GM23248 (cell line): ENCODE data around the gene SYNGR1. TPM values are rescaled to one million over a fixed set of nuclear protein-coding genes. Genes with fewer than 3 reads are reported as not detected.
"Not testable (repeated sequence)": the region's sequence is repeated elsewhere in the genome, so short reads cannot be mapped to it uniquely, and the experiment has no call there.

Experiments
- DNase-seq: peaks from one replicate; pipeline ENCODE4 v3.0.0-alpha.2; 2015
- H2AFZ ChIP-seq: fragments of 200-600 bp; sonication (generic); 2 replicates; pipeline ENCODE4 v1.6.1; 2016; ENCODE audit warnings: antibody characterized with exemption
- H3F3A ChIP-seq: fragments of 200-600 bp; sonication (generic); 2 replicates; pipeline ENCODE4 v1.6.1; 2016; ENCODE audit warnings: mild to moderate bottlenecking, antibody characterized with exemption, mixed run types; ENCODE audit not compliant: insufficient read depth
- H3K27ac ChIP-seq: fragments of 200-600 bp; sonication (generic); 2 replicates; pipeline ENCODE4 v1.5.1; 2016; ENCODE audit warnings: mild to moderate bottlenecking
- H3K27me3 ChIP-seq: fragments of 200-600 bp; sonication (generic); replicated peaks from 2 replicates; pipeline ENCODE4 v1.6.1; 2016; ENCODE audit warnings: mild to moderate bottlenecking; ENCODE audit not compliant: insufficient read depth
- H3K36me3 ChIP-seq: fragments of 200-600 bp; sonication (generic); 2 replicates; pipeline ENCODE4 v1.6.1; 2016; ENCODE audit warnings: low read depth, mild to moderate bottlenecking
- H3K4me1 ChIP-seq: fragments of 200-600 bp; sonication (generic); 2 replicates; pipeline ENCODE4 v1.6.1; 2016; ENCODE audit warnings: mild to moderate bottlenecking; ENCODE audit not compliant: insufficient read depth
- H3K4me2 ChIP-seq: fragments of 200-600 bp; sonication (generic); one replicate; pipeline ENCODE4 v1.6.1; 2016; ENCODE audit warnings: mild to moderate bottlenecking; ENCODE audit not compliant: unreplicated experiment
- H3K4me3 ChIP-seq: fragments of 200-600 bp; sonication (generic); 2 replicates; pipeline ENCODE4 v1.5.1; 2016; ENCODE audit warnings: mild to moderate bottlenecking
- H3K79me2 ChIP-seq: fragments of 200-600 bp; sonication (generic); 2 replicates; pipeline ENCODE4 v1.6.1; 2016; ENCODE audit warnings: mild to moderate bottlenecking; ENCODE audit not compliant: insufficient read depth
- H3K9ac ChIP-seq: fragments of 200-600 bp; sonication (generic); 2 replicates; pipeline ENCODE4 v1.6.1; 2016; ENCODE audit warnings: mild to moderate bottlenecking
- H3K9me2 ChIP-seq: fragments of 200-600 bp; sonication (generic); 2 replicates; pipeline ENCODE4 v1.6.1; 2016; ENCODE audit warnings: mixed run types, mild to moderate bottlenecking, moderate library complexity; ENCODE audit not compliant: insufficient read depth
- H3K9me3 ChIP-seq: fragments of 200-600 bp; sonication (generic); one replicate; pipeline ENCODE4 v1.6.1; 2017; ENCODE audit warnings: low read depth
- H4K20me1 ChIP-seq: fragments of 200-600 bp; sonication (generic); 2 replicates; pipeline ENCODE4 v1.6.0; 2016; ENCODE audit not compliant: insufficient read depth
- EZH2 ChIP-seq: fragments of 200-600 bp; sonication (generic); IDR thresholded peaks from 2 replicates; pipeline ENCODE4 v1.6.1; 2018; ENCODE audit warnings: antibody characterized with exemption, mild to moderate bottlenecking; ENCODE audit not compliant: insufficient read depth, poor library complexity, severe bottlenecking
- EZH2phosphoT487 ChIP-seq: fragments of 200-600 bp; sonication (generic); IDR thresholded peaks from 2 replicates; pipeline ENCODE4 v1.6.1; 2018; ENCODE audit warnings: antibody characterized with exemption, moderate library complexity, mild to moderate bottlenecking, low read depth; ENCODE audit not compliant: insufficient read depth
- WGBS, 2 experiments: methylation state at CpG; one replicate each; pipeline ENCODE4 v1.1.6; 2015 to 2017; ENCODE audit warnings: low lambda C conversion rate in 2 of 2, low coverage in 1 of 2; ENCODE audit errors: missing lambda C conversion rate in 2 of 2; 5-methylcytosine and 5-hydroxymethylcytosine counted together
- in situ Hi-C: fragments of 300-500 bp; cut with MboI; formaldehyde crosslinking; loops from 2 replicates; pipeline ENCODE4 v1.15.0; 2020
- polyA plus RNA-seq: library from polyadenylated mRNA; unstranded; fragments of >200 nt; fragmentation: Nextera tagmentation; extraction: Ambion mirVana; gene quantifications from 2 replicates; pipeline ENCODE4 v1.2.1, GENCODE V29; 2016
- total RNA-seq: library from RNA; depleted of rRNA; stranded (reverse); fragments of >200 nt; shearing (Covaris generic); gene quantifications from 2 replicates; pipeline ENCODE4 v1.2.3, GENCODE V29; 2014

The SYNGR1 gene
- total and polyA plus RNA-seq, 2 experiments from 2014 or later: 6.1 to 23.2 TPM

DNA sequence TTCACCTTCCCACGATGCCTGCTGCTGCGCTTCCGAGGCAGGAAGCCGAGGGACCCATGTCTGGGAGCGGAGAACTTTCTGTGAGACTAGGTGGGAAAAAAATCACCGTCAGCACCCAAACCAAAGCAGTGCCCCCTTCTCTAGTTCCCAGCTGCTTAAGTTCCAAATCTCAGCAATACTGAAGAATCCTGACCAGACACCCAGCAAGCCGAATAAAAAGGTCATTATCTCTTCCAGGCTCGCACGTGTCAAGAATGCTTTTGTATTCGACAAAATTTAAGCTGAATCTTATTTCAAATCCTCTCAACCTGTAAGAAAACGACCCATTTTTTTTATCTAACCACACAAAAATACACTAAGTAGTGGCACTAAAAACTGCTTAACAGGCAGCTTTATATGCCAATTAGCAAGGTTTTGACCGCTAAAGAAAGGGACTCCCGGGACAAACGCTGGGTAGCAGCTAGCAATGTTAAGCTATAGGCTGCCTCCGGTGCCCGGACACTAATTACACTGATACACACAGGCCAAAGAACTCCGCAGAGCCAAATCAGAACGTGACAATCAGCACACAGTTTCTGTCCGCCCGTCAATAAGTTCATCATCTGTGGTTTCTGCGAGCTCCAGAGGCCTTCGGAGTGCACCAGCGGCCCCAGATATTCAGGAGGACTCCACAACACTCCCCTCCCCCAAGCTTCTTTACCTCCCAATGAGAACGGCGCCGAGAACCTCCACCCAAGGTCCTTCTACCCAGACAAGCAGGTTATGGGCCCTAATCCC, 31.1 kb upstream of the SYNGR1 start:
- Histone ChIP-seq H3K4me1 (peaks cover 23% of the 10 kb centered on the region), H2AFZ (no peak overlapping the region), H3K36me3 (peaks cover 43% of the 10 kb centered on the region), H3K27me3 (no peaks in the 10 kb centered on the region), H3K79me2 (peaks cover 57% of the 10 kb centered on the region), H3K9me2 (no peaks in the 10 kb centered on the region), H4K20me1 (peaks cover 39% of the 10 kb centered on the region), H3F3A (peaks cover 67% of the 10 kb centered on the region), H3K27ac (peak overlapping the region; percentile 97), H3K4me2 (peak overlapping the region; percentile 97), H3K4me3 (peak overlapping the region; percentile 99), H3K9ac (peak overlapping the region; percentile 99), H3K9me3 (no peaks in the 10 kb centered on the region)
- peak; percentile 47 for DNase-seq
- WGBS, 2 experiments: 2 to 3% methylated on average over 26 of the region's 26 CpGs
- TF ChIP-seq EZH2phosphoT487 (no peak), EZH2 (no peak)
- in situ Hi-C loops: loop anchor here (25.0 kb wide), 1 partner anchor 306 kb away; the partner anchor contains the start of genes APOBEC3C and APOBEC3D

DNA sequence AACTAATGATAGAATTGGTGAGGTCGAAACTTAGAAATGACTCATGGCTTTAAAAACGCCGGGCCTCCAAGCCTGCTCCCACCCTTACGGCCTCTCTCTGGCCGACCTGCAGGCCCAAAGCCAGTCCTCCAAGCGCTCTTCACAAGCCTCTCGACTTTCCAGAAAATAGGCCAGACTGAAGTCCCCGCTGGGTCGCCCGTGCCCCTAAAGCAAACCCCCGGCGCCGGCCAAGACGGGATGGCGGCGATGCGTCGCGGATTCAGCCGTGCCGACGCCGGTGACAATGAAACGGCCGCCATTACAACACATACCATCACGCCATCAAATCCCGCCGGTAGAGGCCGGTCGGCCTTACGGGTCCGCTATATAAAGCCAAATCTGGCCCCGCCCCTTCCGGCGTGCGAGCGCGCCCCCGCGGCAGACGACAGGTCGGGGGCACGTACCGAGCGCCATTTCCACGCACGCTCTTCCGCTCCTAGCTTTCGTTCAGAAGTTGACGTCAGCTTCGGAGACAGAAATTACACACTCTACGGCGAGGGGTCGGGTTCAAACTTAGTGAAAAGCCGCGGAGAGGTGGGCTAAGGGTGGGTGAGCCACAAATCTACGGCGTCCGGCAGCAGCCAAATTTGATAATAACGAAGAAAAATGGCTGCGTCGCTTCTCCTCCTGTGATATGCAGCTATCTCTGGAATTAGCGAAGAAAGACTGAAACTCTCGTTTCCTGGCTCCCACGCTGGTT, 30.3 kb upstream of the SYNGR1 start, which contains the start of gene RPL3:
TSS of gene RPL3 (minus strand) at position 340 of the 739 bp plus-strand sequence. CDS start at position 314, 26 bp downstream.
- H3F3A ChIP-seq: peaks cover 60% of the 10 kb centered on the region
- peak within 1 kb of the TSS; percentile 97 for H3K4me2 ChIP-seq
- in situ Hi-C loops: loop anchor here (25.0 kb wide), 1 partner anchor 307 kb away; the partner anchor contains the start of genes APOBEC3C and APOBEC3D
- peaks cover 23% of the 10 kb centered on the region for H3K4me1 ChIP-seq
- peaks cover 39% of the 10 kb centered on the region for H4K20me1 ChIP-seq
- peak within 1 kb of the TSS; percentile 99 for H3K9ac ChIP-seq
- H3K27ac ChIP-seq: peak within 1 kb of the TSS; percentile 97
- H3K27me3 ChIP-seq: no peaks in the 10 kb centered on the region
- peaks cover 49% of the 10 kb centered on the region for H3K79me2 ChIP-seq
- peak; percentile 99 for DNase-seq
- H3K36me3 ChIP-seq: peaks cover 36% of the 10 kb centered on the region
- peak within 1 kb of the TSS; percentile 99 for H3K4me3 ChIP-seq
- H2AFZ ChIP-seq: peak within 1 kb of the TSS; percentile 85
- WGBS, 2 experiments: 1 to 2% methylated on average over 54 to 65 of the region's 65 CpGs
- TF ChIP-seq EZH2: no peak
- TF ChIP-seq EZH2phosphoT487: no peak
- no peaks in the 10 kb centered on the region for H3K9me3 ChIP-seq
- H3K9me2 ChIP-seq: no peaks in the 10 kb centered on the region

DNA sequence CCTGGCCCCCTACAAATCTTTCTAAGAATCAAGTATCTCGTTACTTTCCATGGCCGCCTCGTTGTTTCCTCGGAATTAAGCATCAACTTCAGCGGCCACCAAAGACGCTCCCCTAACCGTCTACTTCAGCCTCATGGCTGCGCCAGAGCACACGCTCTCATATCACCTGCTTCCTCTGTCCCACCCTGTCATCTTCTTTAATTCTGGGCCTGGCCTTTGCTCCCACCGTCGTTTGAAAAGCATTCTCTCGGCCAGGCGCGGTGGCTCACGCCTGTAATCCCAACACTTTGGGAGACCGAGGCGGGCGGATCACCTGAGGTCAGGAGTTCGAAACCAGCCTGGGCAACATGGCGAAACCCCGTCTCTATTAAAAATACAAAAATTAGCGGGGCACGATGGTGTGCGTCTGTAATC, 29.2 kb upstream of the SYNGR1 start:
- H4K20me1 ChIP-seq: peaks cover 27% of the 10 kb centered on the region
- H3K4me2 ChIP-seq: peak overlapping the region; percentile 72
- peak overlapping the region; percentile 85 for H2AFZ ChIP-seq
- H3K27me3 ChIP-seq, H3K9me2 ChIP-seq, H3K9me3 ChIP-seq, DNase-seq: not testable (repeated sequence)
- H3K27ac ChIP-seq: peak overlapping the region; percentile 97
- peaks cover 24% of the 10 kb centered on the region for H3K36me3 ChIP-seq
- H3K4me1 ChIP-seq: peaks cover 18% of the 10 kb centered on the region
- 92% methylated on average over 24 of the region's 24 CpGs for WGBS, 2 experiments
- H3F3A ChIP-seq: peaks cover 48% of the 10 kb centered on the region
- peak overlapping the region; percentile 99 for H3K9ac ChIP-seq
- peaks cover 38% of the 10 kb centered on the region for H3K79me2 ChIP-seq
- in situ Hi-C loops: loop anchor here (25.0 kb wide), 1 partner anchor 308 kb away; the partner anchor contains the start of genes APOBEC3C and APOBEC3D
- H3K4me3 ChIP-seq: peak overlapping the region; percentile 99

DNA sequence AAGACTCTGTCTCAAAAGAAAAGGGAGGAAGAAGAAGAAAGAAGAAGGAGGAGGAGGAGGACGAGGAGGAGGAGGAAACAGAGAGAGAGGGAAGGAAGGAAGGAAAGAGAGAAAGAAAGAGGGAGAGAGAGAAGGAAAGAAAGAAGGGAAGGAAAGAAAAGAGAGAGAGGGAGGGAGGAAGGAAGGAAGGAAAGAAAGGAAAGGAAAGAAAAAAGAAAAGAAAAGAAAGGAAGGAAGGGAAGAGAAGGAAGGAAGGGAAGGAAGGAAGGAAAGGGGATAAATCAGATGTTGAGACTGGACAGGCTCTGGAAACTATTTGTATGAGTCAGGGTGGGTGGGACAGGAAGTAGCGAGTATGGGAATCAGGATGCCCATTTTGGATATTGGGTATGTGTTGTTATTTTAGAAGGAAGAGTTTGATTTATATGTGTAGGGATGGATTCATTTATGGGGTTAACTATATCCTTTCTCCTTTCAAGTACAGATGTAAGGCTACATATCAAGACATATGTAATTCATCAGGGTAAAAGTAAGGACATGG, 24.3 kb upstream of the SYNGR1 start:
- Histone ChIP-seq H3K4me3 (no peak overlapping the region), H3F3A (peaks cover 8% of the 10 kb centered on the region), H4K20me1 (no peaks in the 10 kb centered on the region), H3K4me2 (no peak overlapping the region), H2AFZ (peak overlapping the region; percentile 69), H3K79me2 (no peaks in the 10 kb centered on the region), H3K27ac (no peak overlapping the region), H3K9ac (no peak overlapping the region), H3K9me2 (no peaks in the 10 kb centered on the region), H3K9me3 (no peaks in the 10 kb centered on the region), H3K27me3 (no peaks in the 10 kb centered on the region), H3K36me3 (no peaks in the 10 kb centered on the region), H3K4me1 (peaks cover 6% of the 10 kb centered on the region; the same call in 1 of the 2 replicates)
- in situ Hi-C loops: no loop called here
- DNase-seq: peak; percentile 61
- 30 to 47% methylated on average over 2 of the region's 2 CpGs for WGBS, 2 experiments
- no peak for TF ChIP-seq EZH2phosphoT487
- TF ChIP-seq EZH2: no peak
